Retinal pigment epithelial cell (primary cell): Measurements from ENCODE around the gene KPNA4.

Experiments
- DNase-seq: peaks from one replicate; pipeline ENCODE4 v3.0.0-alpha.2; 2010; ENCODE audit warnings: low read depth
- H3K4me3 ChIP-seq: 2 replicates; pipeline ENCODE4 v1.5.1; 2011; ENCODE audit warnings: mild to moderate bottlenecking, low read length, control low read depth, moderate library complexity
- TF ChIP-seq, protein P1 (sequence below): conservative IDR thresholded peaks from 2 replicates; pipeline ENCODE4 v1.5.1; 2011; ENCODE audit warnings: low read depth, low read length, control low read depth, inconsistent platforms

Gene KPNA4

DNA sequence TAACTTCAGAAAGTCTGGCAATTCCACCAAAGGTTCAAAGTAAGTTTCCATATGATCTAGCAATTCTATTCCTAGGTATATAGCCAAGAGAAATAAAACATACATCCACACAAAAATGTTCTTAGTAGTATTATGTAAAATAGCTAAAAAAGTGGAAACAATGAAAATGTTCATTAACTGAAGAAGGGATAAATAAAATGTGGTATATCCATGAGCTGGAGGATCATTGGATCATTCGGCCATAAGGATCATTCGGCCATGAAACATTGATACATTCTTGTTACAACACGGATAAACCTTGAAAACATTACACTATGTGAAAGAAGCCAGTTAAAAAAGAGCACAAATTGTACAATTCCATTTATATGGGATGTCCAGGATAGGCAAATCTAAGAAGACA is 2.4 kb downstream of the KPNA4 start:
- DNase-seq: no peak
- peak overlapping the region; percentile 83 for H3K4me3 ChIP-seq
- TF ChIP-seq, protein P1, sequence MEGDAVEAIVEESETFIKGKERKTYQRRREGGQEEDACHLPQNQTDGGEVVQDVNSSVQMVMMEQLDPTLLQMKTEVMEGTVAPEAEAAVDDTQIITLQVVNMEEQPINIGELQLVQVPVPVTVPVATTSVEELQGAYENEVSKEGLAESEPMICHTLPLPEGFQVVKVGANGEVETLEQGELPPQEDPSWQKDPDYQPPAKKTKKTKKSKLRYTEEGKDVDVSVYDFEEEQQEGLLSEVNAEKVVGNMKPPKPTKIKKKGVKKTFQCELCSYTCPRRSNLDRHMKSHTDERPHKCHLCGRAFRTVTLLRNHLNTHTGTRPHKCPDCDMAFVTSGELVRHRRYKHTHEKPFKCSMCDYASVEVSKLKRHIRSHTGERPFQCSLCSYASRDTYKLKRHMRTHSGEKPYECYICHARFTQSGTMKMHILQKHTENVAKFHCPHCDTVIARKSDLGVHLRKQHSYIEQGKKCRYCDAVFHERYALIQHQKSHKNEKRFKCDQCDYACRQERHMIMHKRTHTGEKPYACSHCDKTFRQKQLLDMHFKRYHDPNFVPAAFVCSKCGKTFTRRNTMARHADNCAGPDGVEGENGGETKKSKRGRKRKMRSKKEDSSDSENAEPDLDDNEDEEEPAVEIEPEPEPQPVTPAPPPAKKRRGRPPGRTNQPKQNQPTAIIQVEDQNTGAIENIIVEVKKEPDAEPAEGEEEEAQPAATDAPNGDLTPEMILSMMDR: no peak

- TF ChIP-seq, protein P1: no peak
- no peak for DNase-seq
- no peak overlapping the region for H3K4me3 ChIP-seq
Measured at GRCh38 chr3:160557571-160557970, 7.8 kb downstream of the KPNA4 start.

DNA sequence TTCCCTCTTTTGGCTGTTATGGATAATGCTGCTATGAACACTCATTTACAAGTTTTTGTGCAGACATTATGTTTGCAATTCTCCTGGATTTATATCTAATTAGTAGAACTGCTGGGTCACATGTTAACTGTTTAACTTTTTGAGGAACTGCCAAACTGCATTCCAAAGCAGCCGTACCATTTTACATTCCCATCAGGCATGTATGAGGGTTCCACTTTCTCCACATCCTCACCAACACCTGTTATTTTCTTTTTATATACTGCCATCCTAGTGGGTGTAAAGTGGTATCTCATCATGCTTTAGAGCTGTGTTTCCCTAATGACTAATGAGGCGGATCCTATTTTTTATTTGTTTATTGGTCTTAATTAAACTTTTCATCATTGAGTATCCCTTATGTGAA is 9.2 kb downstream of the KPNA4 start:
- H3K4me3 ChIP-seq: no peak overlapping the region
- no peak for DNase-seq

DNA sequence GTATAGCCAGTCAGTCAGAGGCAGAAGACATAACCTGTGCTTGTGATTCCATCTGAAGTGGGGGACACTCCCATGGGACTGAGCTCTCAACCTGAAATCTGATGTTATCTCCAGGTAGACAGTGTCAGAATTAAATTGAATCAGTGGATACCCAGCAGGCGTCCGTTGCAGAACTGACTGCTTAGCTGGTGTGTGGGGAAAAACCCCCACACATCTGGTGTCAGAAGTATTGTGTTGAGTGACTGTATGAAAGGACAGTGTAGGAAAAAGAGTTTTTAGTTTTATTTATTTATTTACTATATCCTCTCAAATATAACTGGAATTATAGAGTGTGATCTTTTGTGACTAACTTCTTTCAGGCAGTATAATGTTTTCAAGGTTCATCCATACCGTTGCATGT is 10.4 kb downstream of the KPNA4 start:
- DNase-seq: no peak
- TF ChIP-seq, protein P1: no peak
- H3K4me3 ChIP-seq: no peak overlapping the region

More for the DNA sequence above, 9.2 kb downstream of the KPNA4 start:
- TF ChIP-seq, protein P1: no peak

- no peak for DNase-seq
- H3K4me3 ChIP-seq: no peak overlapping the region
- TF ChIP-seq, protein P1: no peak
Measured at GRCh38 chr3:160553827-160554226, 11.5 kb downstream of the KPNA4 start.

- no peak for DNase-seq
- no peak overlapping the region for H3K4me3 ChIP-seq
- TF ChIP-seq, protein P1: no peak
Measured at GRCh38 chr3:160546727-160547126, 18.6 kb downstream of the KPNA4 start.

DNA sequence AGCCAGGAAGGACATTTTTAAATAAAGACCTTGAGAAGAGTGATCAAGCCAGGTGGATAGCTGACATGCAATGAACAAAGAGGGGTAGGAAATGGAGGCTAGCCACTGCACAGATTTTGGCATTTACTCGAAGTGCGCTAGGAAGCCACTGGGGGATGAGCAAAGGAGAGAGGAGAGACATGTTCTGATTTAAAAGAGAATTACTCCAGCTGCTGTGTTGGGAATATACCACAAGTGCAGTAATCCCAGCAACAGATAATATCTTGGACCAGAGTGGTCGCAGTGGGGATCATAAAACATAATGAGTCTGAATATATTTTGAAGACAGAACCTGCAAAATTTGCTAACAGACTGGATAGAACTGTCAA is 19.9 kb downstream of the KPNA4 start:
- TF ChIP-seq, protein P1: no peak
- H3K4me3 ChIP-seq: no peak overlapping the region
- DNase-seq: no peak
